ENCODE measurements around the gene TPCN2.

TPCN2 gene

DNA sequence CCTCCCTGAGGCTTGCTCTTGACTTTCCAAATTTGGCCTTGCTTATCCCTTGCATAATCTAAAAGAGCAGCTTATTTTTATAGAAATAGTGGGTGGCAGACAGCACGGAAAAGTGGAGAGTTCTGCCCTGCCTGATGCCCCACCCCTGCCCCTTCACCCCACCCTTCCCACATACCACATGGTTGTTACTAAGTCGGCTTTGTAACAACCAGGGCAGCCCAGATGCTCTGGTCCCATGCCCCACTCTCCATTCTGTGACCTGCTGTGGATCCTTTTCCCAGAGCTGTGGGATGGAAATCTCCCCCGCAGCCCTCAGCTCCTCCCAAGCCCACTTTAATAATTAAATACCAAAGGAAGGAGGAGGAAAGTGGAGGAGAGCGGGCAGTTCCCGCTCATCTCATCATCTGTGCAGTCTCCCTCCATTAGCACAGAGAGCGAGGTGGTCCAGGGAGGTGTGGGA, 46.6 kb upstream of the TPCN2 start:
- DNase-seq (ENCODE audit: low read depth), result no peak
- TF ChIP-seq POLR2A (IDR thresholded peaks at IDR 0.05; ENCODE audit: extremely low read depth, insufficient read length), result no peak

DNA sequence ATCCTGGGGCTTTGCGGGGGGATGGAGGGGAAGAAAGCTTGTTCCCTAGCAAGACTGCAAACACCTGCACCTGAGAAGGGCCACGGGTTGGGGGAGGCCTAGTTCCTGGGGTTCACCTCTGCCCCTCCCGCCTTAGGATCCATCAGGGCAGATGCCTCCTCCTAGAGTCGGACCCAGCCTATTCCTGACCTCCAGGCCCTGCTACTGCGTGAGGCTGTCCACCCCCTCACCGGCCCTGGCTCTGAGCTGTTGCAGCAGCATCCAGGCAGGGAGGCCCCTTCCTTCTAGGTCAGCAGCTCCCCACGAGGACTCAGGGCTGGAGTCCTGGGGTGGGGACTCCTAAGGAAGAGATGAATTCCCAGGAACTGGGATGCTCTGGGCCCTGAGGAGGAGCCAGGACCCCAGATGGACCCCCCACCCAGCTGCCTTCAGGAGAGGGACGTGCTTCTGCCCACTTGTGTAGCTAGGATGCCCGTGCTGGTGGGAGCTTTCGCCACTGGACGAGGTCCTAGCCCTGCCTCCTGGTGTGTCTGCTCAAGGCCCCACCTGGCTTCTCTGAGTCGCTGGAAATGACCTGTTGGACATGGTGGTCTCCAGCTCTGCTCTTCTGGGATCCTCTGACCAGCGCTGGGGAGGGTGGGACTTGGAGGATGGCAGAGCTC, 46.0 kb upstream of the TPCN2 start:
- no peak for DNase-seq (ENCODE audit: low read depth)
- no peak overlapping the region for H3K4me3 ChIP-seq (ENCODE audit: low read depth, low read length)
- TF ChIP-seq, protein P1, sequence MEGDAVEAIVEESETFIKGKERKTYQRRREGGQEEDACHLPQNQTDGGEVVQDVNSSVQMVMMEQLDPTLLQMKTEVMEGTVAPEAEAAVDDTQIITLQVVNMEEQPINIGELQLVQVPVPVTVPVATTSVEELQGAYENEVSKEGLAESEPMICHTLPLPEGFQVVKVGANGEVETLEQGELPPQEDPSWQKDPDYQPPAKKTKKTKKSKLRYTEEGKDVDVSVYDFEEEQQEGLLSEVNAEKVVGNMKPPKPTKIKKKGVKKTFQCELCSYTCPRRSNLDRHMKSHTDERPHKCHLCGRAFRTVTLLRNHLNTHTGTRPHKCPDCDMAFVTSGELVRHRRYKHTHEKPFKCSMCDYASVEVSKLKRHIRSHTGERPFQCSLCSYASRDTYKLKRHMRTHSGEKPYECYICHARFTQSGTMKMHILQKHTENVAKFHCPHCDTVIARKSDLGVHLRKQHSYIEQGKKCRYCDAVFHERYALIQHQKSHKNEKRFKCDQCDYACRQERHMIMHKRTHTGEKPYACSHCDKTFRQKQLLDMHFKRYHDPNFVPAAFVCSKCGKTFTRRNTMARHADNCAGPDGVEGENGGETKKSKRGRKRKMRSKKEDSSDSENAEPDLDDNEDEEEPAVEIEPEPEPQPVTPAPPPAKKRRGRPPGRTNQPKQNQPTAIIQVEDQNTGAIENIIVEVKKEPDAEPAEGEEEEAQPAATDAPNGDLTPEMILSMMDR (IDR thresholded peaks at IDR 0.05; ENCODE audit: low read depth, low read length), result no peak
- TF ChIP-seq MYC (IDR thresholded peaks at IDR 0.05; ENCODE audit: low read depth, low read length), result no peak
- TF ChIP-seq, protein P2, sequence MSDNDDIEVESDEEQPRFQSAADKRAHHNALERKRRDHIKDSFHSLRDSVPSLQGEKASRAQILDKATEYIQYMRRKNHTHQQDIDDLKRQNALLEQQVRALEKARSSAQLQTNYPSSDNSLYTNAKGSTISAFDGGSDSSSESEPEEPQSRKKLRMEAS (IDR thresholded peaks at IDR 0.05; ENCODE audit: low read depth, low read length), result no peak
- TF ChIP-seq POLR2A (IDR thresholded peaks at IDR 0.05; ENCODE audit: extremely low read depth, insufficient read length), result no peak

More for the DNA sequence above, 46.6 kb upstream of the TPCN2 start:
- H3K4me3 ChIP-seq (ENCODE audit: low read depth, low read length), result no peak overlapping the region

DNA sequence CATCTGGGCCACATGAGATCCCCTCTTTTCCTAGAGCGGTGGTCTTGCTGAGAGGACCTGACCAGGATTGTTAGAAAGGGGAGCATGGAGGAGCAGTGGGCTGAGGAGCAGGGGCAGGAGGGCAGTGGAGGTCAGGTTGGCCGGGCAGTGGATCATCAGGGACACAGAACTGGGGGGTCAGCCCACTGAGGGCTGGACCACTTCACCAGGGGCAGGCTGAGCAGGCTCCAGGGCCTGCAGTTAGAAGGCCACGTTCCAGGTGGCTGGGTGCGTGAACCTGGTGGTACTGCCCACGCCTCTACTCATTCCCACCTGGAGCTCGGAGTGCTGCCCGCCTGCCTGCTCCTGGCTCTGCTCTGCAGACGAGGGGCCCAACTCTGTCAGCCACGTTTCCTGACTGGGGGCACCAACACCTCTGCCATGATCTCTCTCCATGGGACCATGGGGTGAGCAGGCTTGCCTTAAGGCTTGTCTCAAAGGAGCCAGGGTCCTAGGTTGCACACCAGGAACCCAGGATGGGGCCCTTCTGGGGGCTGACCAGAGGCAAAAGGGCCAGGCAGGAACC, 45.3 kb upstream of the TPCN2 start:
- no peak overlapping the region for H3K4me3 ChIP-seq (ENCODE audit: low read depth, low read length)
- DNase-seq (ENCODE audit: low read depth), result no peak
- TF ChIP-seq POLR2A (IDR thresholded peaks at IDR 0.05; ENCODE audit: extremely low read depth, insufficient read length), result no peak
- TF ChIP-seq, protein P2 (IDR thresholded peaks at IDR 0.05; ENCODE audit: low read depth, low read length), result no peak
- no peak for TF ChIP-seq MYC (IDR thresholded peaks at IDR 0.05; ENCODE audit: low read depth, low read length)
- TF ChIP-seq, protein P1 (IDR thresholded peaks at IDR 0.05; ENCODE audit: low read depth, low read length), result no peak

DNA sequence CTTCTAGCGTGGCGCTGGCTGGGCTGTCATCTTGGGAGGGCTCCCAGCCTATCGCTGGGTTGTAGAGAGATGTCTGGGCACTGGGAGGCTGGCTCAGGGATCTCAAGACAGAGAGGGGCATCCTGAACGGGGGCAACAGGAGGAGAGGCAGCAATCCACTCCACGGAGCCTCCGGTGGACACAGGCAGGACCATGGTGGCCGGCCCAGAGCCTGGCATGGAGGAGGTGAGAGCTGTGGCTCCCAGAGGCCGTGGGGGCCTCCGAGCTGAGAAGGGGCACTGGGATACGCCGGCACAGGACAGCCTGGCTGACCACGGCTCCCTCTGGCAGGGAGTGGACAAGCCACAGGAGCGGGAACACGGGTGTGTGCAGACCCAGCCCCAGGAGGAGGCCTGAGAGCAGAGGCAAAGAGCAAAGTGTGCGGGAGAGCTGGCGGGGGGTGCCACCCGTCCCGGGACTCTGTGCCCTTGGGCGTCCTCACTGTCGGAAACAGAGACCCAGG, 44.8 kb upstream of the TPCN2 start:
- TF ChIP-seq, protein P1 (IDR thresholded peaks at IDR 0.05; ENCODE audit: low read depth, low read length), result no peak
- TF ChIP-seq POLR2A (IDR thresholded peaks at IDR 0.05; ENCODE audit: extremely low read depth, insufficient read length), result no peak
- TF ChIP-seq MYC (IDR thresholded peaks at IDR 0.05; ENCODE audit: low read depth, low read length), result no peak
- TF ChIP-seq, protein P2 (IDR thresholded peaks at IDR 0.05; ENCODE audit: low read depth, low read length), result no peak
- no peak for DNase-seq (ENCODE audit: low read depth)
- H3K4me3 ChIP-seq (ENCODE audit: low read depth, low read length), result no peak overlapping the region

DNA sequence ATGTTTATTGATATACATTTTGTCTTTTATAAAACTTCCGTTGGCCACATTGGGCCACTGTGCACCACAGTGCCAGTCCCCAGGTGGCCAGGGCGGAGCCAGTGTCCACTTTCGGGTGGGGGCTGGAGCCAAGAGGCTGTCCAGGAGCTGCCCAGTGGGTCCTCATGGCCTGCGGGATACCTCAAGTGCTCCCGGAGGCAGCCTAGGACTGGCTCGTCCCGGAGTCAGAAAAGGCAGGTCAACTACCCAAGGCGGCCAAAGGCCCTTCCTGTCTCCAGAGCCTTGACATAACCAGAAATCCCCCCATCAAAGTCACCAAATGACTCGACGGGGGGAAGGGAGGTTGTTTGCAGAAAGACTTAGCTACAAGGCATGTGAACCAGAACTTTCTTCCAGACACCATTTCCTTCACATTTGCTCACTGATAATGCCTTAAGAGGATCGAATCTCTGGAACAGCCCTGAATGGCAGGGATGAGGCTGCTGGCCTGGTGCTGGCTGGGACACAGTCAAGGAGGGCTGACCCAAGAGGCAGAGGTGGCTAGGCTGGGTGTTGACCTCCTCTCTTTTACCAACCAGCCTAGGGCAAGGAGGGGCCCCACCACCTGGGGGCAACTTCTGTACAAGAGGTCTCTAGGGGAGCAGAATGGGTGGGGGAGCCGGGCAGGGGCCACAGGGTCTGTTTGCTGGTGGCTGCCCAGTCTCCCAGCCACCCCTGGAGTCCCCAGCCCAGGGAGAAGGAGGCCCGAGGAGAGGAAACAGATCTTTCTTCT, 44.1 kb upstream of the TPCN2 start:
- TF ChIP-seq MYC (IDR thresholded peaks at IDR 0.05; ENCODE audit: low read depth, low read length) (no peak), POLR2A (IDR thresholded peaks at IDR 0.05; ENCODE audit: extremely low read depth, insufficient read length) (no peak)
- TF ChIP-seq, protein P1 (IDR thresholded peaks at IDR 0.05; ENCODE audit: low read depth, low read length), result no peak
- TF ChIP-seq, protein P2 (IDR thresholded peaks at IDR 0.05; ENCODE audit: low read depth, low read length), result no peak
- no peak overlapping the region for H3K4me3 ChIP-seq (ENCODE audit: low read depth, low read length)
- no peak for DNase-seq (ENCODE audit: low read depth)

DNA sequence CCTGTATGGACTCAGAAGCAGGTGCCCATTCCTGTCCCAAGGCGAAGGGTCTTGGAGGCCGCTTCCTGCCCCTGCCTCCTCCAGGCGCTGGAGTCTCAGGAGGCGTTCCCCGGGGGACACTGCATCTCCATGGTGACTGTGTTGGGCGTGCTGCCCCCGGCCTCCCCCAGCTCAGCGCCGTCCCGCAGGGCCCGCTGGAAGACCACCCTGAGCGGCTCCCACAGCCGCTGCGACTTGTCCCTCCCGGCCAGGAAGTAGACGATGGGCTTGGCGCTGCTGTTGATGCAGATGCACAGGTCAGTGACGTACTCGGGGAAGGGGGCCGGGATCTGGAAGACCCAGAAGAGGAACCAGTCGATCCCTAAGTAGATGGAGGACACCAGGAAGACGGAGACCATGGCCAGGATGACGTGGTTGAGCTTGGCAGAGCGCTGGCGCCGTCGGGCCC, 43.5 kb upstream of the TPCN2 start:
- DNase-seq (ENCODE audit: low read depth), result no peak
- no peak overlapping the region for H3K4me3 ChIP-seq (ENCODE audit: low read depth, low read length)
- TF ChIP-seq, protein P2 (IDR thresholded peaks at IDR 0.05; ENCODE audit: low read depth, low read length), result no peak
- TF ChIP-seq MYC (IDR thresholded peaks at IDR 0.05; ENCODE audit: low read depth, low read length) (no peak), POLR2A (IDR thresholded peaks at IDR 0.05; ENCODE audit: extremely low read depth, insufficient read length) (no peak)
- TF ChIP-seq, protein P1 (IDR thresholded peaks at IDR 0.05; ENCODE audit: low read depth, low read length), result no peak
